K562 (cell line): ENCODE measurements around the gene ZSWIM1. TPM values are rescaled to one million over a fixed set of nuclear protein-coding genes. Genes with fewer than 3 reads are reported as not detected.
A peak's percentile ranks its signal among the peaks of the same experiment; 100 is the strongest.

Experiments used
- BHLHE40 ChIP-seq: IDR thresholded peaks from 2 replicates; pipeline ENCODE4 v1.6.1; 2011; ENCODE audit warnings: low read length, improper control_type of control experiment
- CEBPG ChIP-seq, 3 experiments: fragments of 200-800 bp in 1 of 3; sonication (Bioruptor generic) in 1 of 3; sonication (generic) in 1 of 3; formaldehyde crosslinking in 1 of 3; IDR thresholded peaks in 2 of 3; conservative IDR thresholded peaks in 1 of 3; 2 replicates each; pipeline versions ENCODE4 v1.6.1 to v1.8.0; 2016 to 2022; ENCODE audit warnings: missing compliant biosample characterization in 2 of 3, missing genetic modification characterization in 2 of 3, mild to moderate bottlenecking in 1 of 3, missing genetic modification reagents in 1 of 3
- EP400 ChIP-seq: fragments of 450-650 bp; IDR thresholded peaks from 2 replicates; pipeline ENCODE4 v1.6.1; 2017; ENCODE audit warnings: antibody characterized with exemption, mild to moderate bottlenecking, moderate library complexity
- FIP1L1 ChIP-seq: fragments of 200-400 bp; formaldehyde crosslinking; IDR thresholded peaks from 2 replicates; pipeline ENCODE4 v1.6.1; 2018; ENCODE audit warnings: mild to moderate bottlenecking, low read depth, low read length; ENCODE audit not compliant: poor library complexity, severe bottlenecking
- FOXJ3 ChIP-seq: sonication (generic); formaldehyde crosslinking; IDR thresholded peaks from 2 replicates; pipeline ENCODE4 v1.4.0; 2020; ENCODE audit warnings: mild to moderate bottlenecking, missing genetic modification reagents
- KLF1 ChIP-seq: fragments of 450-650 bp; IDR thresholded peaks from 2 replicates; pipeline ENCODE4 v1.6.1; 2016; ENCODE audit warnings: missing genetic modification characterization, missing compliant biosample characterization
- PRMT5 ChIP-seq: sonication (generic); formaldehyde crosslinking; IDR thresholded peaks from 2 replicates; pipeline ENCODE4 v1.5.0; 2020; ENCODE audit warnings: missing genetic modification reagents
- RBFOX2 ChIP-seq: fragments of 200-400 bp; formaldehyde crosslinking; IDR thresholded peaks from 2 replicates; pipeline ENCODE4 v1.6.1; 2017; ENCODE audit warnings: low read depth, mild to moderate bottlenecking, low read length, moderate library complexity
- SUPT5H ChIP-seq: fragments of 450-650 bp; IDR thresholded peaks from 2 replicates; pipeline ENCODE4 v1.6.1; 2016
- TCF7 ChIP-seq: sonication (generic); IDR thresholded peaks from 2 replicates; pipeline ENCODE4 v1.6.1; 2016; ENCODE audit warnings: antibody characterized with exemption, borderline replicate concordance
- XRCC5 ChIP-seq: fragments of 200-400 bp; formaldehyde crosslinking; IDR thresholded peaks from 2 replicates; pipeline ENCODE4 v1.6.1; 2017; ENCODE audit warnings: low read depth, mild to moderate bottlenecking, low read length
- ZKSCAN8 ChIP-seq: fragments of 200-800 bp; sonication (Bioruptor generic); IDR thresholded peaks from 2 replicates; pipeline ENCODE4 v1.6.1; 2016; ENCODE audit warnings: missing genetic modification characterization, missing compliant biosample characterization
- ZNF224 ChIP-seq: sonication (generic); formaldehyde crosslinking; IDR thresholded peaks from 2 replicates; pipeline ENCODE4 v1.8.0; 2022; ENCODE audit warnings: mild to moderate bottlenecking, missing genetic modification reagents
- polyA plus RNA-seq, 8 experiments: library from polyadenylated mRNA; depleted of rRNA in 4 of 8; stranded (reverse) in 5 of 8; unstranded in 3 of 8; fragments of >200 nt; fragmentation: Nextera tagmentation in 2 of 8; fragmentation: Illumina TruSeq in 1 of 8; extraction: Ambion mirVana in 2 of 8; extraction: Trizol in 1 of 8; gene quantifications; 2 replicates each; pipeline versions ENCODE4 v1.2.1 to v1.2.3, GENCODE V29; 2011 to 2014; ENCODE audit warnings: inconsistent platforms in 1 of 8, missing spikeins in 1 of 8
- total RNA-seq, 7 experiments: library from RNA; depleted of rRNA in 6 of 7; stranded (reverse); fragments of >200 nt in 6 of 7; fragmentation: Illumina TruSeq in 2 of 7; extraction: Trizol in 2 of 7; gene quantifications; 2 replicates each; pipeline versions ENCODE4 v1.2.1 to v1.2.3, GENCODE V29; 2011 to 2021; ENCODE audit warnings: low replicate concordance in 1 of 7
- TF ChIP-seq, protein P1 (sequence below): fragments of 200-800 bp; sonication (Bioruptor generic); IDR thresholded peaks from 2 replicates; pipeline ENCODE4 v1.6.1; 2017; ENCODE audit warnings: missing genetic modification characterization, missing compliant biosample characterization
- TF ChIP-seq, protein P2 (sequence below): fragments of 450-650 bp; formaldehyde crosslinking; IDR thresholded peaks from 2 replicates; pipeline ENCODE4 v1.4.0; 2020; ENCODE audit warnings: mild to moderate bottlenecking
- TF ChIP-seq, protein P3 (sequence below): fragments of 250-450 bp; sonication (Bioruptor Pico); IDR thresholded peaks from 2 replicates; pipeline ENCODE4 v1.5.0; 2020; ENCODE audit warnings: mild to moderate bottlenecking
- TF ChIP-seq, protein P4 (sequence below): fragments of 250-450 bp; sonication (Bioruptor Pico); IDR thresholded peaks from 2 replicates; pipeline ENCODE4 v1.4.0; 2020; ENCODE audit warnings: mild to moderate bottlenecking

The ZSWIM1 gene
- total and polyA plus RNA-seq, 9 of the 15 experiments (the other 6 are each of a cell fraction or from before 2014, with no cell fraction given), result 2.5 to 15.6 (median 9.5) TPM

DNA sequence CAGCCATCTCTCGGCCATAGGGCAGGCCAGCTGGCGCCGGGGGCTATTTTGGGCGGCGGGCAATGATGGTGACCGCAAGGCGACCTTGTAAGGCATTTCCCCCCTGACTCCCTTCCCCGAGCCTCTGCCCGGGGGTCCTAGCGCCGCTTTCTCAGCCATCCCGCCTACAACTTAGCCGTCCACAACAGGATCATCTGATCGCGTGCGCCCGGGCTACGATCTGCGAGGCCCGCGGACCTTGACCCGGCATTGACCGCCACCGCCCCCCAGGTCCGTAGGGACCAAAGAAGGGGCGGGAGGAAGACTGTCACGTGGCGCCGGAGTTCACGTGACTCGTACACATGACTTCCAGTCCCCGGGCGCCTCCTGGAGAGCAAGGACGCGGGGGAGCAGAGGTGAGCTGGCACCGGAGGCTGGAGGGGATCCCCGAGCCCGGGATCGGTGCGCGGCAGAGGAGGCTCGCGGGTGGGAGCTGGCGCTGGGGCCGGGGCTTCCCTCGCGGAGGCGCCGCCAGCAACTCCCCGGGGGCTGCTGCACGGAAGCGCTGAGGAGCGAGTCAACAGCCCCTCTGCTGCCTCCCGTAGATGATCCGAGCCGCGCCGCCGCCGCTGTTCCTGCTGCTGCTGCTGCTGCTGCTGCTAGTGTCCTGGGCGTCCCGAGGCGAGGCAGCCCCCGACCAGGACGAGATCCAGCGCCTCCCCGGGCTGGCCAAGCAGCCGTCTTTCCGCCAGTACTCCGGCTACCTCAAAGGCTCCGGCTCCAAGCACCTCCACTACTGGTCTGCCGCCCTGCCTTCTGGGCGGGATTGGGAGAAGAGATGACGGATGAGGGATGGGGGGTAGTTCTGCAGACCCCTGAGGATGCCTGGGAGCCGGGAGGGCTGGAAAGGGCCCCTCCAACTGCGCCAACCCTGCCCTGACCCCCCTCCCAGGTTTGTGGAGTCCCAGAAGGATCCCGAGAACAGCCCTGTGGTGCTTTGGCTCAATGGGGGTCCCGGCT is 10.3 kb downstream of the ZSWIM1 start, which contains the start of the genes CTSA and NEURL2 (continued):
- TF ChIP-seq PRMT5 (CRISPR knock-in tag) (no peak), TCF7 (0 out of 2 replicates have a peak, but pooled peaks have one; percentile 43), FOXJ3 (CRISPR knock-in tag) (no peak), FIP1L1 (peak; percentile 67), XRCC5 (no peak), KLF1 (tag) (no peak), ZKSCAN8 (CRISPR knock-in tag) (no peak), EP400 (peak; percentile 92), SUPT5H (peak; percentile 65; the same call in 1 of the 2 replicates), RBFOX2 (peak; percentile 89), BHLHE40 (peak; percentile 98), CEBPG (CRISPR knock-in tag; IDR thresholded peaks at IDR 0.05) (no peak), CEBPG (tag; conservative IDR thresholded peaks at IDR 0.05 in 1 of 2, IDR thresholded peaks at IDR 0.05 in 1 of 2) (no peak), ZNF224 (CRISPR knock-in tag) (no peak)
- TF ChIP-seq, protein P1, sequence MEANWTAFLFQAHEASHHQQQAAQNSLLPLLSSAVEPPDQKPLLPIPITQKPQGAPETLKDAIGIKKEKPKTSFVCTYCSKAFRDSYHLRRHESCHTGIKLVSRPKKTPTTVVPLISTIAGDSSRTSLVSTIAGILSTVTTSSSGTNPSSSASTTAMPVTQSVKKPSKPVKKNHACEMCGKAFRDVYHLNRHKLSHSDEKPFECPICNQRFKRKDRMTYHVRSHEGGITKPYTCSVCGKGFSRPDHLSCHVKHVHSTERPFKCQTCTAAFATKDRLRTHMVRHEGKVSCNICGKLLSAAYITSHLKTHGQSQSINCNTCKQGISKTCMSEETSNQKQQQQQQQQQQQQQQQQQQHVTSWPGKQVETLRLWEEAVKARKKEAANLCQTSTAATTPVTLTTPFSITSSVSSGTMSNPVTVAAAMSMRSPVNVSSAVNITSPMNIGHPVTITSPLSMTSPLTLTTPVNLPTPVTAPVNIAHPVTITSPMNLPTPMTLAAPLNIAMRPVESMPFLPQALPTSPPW (CRISPR knock-in tag), result peak; percentile 90
- TF ChIP-seq, protein P2, sequence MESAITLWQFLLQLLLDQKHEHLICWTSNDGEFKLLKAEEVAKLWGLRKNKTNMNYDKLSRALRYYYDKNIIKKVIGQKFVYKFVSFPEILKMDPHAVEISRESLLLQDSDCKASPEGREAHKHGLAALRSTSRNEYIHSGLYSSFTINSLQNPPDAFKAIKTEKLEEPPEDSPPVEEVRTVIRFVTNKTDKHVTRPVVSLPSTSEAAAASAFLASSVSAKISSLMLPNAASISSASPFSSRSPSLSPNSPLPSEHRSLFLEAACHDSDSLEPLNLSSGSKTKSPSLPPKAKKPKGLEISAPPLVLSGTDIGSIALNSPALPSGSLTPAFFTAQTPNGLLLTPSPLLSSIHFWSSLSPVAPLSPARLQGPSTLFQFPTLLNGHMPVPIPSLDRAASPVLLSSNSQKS, result no peak
- TF ChIP-seq, protein P3, sequence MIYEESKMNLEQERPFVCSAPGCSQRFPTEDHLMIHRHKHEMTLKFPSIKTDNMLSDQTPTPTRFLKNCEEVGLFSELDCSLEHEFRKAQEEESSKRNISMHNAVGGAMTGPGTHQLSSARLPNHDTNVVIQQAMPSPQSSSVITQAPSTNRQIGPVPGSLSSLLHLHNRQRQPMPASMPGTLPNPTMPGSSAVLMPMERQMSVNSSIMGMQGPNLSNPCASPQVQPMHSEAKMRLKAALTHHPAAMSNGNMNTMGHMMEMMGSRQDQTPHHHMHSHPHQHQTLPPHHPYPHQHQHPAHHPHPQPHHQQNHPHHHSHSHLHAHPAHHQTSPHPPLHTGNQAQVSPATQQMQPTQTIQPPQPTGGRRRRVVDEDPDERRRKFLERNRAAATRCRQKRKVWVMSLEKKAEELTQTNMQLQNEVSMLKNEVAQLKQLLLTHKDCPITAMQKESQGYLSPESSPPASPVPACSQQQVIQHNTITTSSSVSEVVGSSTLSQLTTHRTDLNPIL, result 0 out of 2 replicates have a peak, but pooled peaks have one; percentile 33
- TF ChIP-seq, protein P4, sequence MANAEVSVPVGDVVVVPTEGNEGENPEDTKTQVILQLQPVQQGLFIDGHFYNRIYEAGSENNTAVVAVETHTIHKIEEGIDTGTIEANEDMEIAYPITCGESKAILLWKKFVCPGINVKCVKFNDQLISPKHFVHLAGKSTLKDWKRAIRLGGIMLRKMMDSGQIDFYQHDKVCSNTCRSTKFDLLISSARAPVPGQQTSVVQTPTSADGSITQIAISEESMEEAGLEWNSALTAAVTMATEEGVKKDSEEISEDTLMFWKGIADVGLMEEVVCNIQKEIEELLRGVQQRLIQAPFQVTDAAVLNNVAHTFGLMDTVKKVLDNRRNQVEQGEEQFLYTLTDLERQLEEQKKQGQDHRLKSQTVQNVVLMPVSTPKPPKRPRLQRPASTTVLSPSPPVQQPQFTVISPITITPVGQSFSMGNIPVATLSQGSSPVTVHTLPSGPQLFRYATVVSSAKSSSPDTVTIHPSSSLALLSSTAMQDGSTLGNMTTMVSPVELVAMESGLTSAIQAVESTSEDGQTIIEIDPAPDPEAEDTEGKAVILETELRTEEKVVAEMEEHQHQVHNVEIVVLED (CRISPR knock-in tag), result no peak; the same call in 1 of the 2 replicates
